HG02970 (cell line): ENCODE results near the gene SPDYC.

ENCODE experiments used
- ATAC-seq: cut with Tn5 transposase; IDR thresholded peaks from one replicate; pipeline ENCODE4 v1.9.1; 2021; ENCODE audit warnings: mild to moderate bottlenecking, moderate library complexity, moderate number of reproducible peaks; ENCODE audit not compliant: unreplicated experiment, low FRiP score

SPDYC gene

GRCh38 chr11:65204143-65204542, 34.1 kb downstream of the SPDYC start:
- ATAC-seq, result no peak

GRCh38 chr11:65204646-65205601, 34.9 kb downstream of the SPDYC start:
- ATAC-seq, result no peak

GRCh38 chr11:65205602-65205967, 35.6 kb downstream of the SPDYC start:
- ATAC-seq, result no peak

GRCh38 chr11:65206441-65206841, 36.4 kb downstream of the SPDYC start:
- ATAC-seq, result no peak

- no peak for ATAC-seq
These were observed 36.9 kb downstream of the SPDYC start for GRCh38 chr11:65206901-65207300.

GRCh38 chr11:65207918-65208784, 38.1 kb downstream of the SPDYC start:
- no peak for ATAC-seq

- ATAC-seq, result no peak
These were observed 39.0 kb downstream of the SPDYC start for GRCh38 chr11:65208785-65209710.

- ATAC-seq, result no peak
These were observed 39.8 kb downstream of the SPDYC start for GRCh38 chr11:65209711-65210360.

GRCh38 chr11:65210361-65210731, 40.3 kb downstream of the SPDYC start:
- ATAC-seq, result no peak

GRCh38 chr11:65210748-65211147, 40.7 kb downstream of the SPDYC start:
- no peak for ATAC-seq

- ATAC-seq, result no peak
These were observed 41.5 kb downstream of the SPDYC start for GRCh38 chr11:65211293-65212105.

GRCh38 chr11:65212226-65212801, 42.3 kb downstream of the SPDYC start:
- ATAC-seq, result no peak

GRCh38 chr11:65213322-65214211, 43.5 kb downstream of the SPDYC start:
- ATAC-seq, result no peak

- ATAC-seq, result no peak
These were observed 44.3 kb downstream of the SPDYC start for GRCh38 chr11:65214212-65214845.

GRCh38 chr11:65215441-65216076, 45.5 kb downstream of the SPDYC start:
- ATAC-seq, result no peak

GRCh38 chr11:65216830-65217229, 46.8 kb downstream of the SPDYC start:
- ATAC-seq, result no peak
